ENCODE measurements around the gene SYNRG. TPM values are rescaled to one million over a fixed set of nuclear protein-coding genes. Genes with fewer than 3 reads are reported as not detected.

SYNRG gene
- total RNA-seq, 1 donor, result 23.9 TPM

DNA sequence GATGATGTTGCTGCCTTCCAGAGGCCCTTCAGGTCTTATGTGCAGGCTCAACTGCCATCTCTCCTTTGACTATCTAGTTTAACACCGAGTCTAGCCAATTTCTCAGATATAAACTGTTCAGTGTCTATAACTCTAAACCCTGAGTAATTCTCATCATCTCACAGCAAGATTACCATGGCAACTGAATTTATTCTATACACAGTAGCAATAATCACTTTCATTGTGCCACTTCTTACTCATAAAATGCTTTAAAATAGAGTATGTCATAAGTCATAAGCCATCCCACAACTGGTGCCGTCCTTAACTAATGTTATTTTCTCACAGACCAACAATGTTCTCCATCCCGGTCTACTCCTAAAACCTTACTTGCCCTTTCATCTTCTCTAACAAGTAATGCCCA, 45.0 kb downstream of the SYNRG start:
- no peaks in the 10 kb centered on the region for H3K27me3 ChIP-seq (ENCODE audit: insufficient read depth, low read length)
- H3K4me1 ChIP-seq (ENCODE audit: insufficient read depth, low read length), result no peaks in the 10 kb centered on the region
- peak overlapping the region; percentile 20 for H3K27ac ChIP-seq (ENCODE audit: low read depth, low read length)
- no peak overlapping the region for H2AFZ ChIP-seq (ENCODE audit: low read length)
- no peaks in the 10 kb centered on the region for H3K79me2 ChIP-seq (ENCODE audit: insufficient read depth, low read length)
- H3K36me3 ChIP-seq (ENCODE audit: insufficient read depth, low read length), result peaks cover 28% of the 10 kb centered on the region
- H4K20me1 ChIP-seq (ENCODE audit: insufficient read depth, low read length), result no peaks in the 10 kb centered on the region
- no peaks in the 10 kb centered on the region for H3K9me3 ChIP-seq (ENCODE audit: low read depth, low read length)
- TF ChIP-seq, protein P1, sequence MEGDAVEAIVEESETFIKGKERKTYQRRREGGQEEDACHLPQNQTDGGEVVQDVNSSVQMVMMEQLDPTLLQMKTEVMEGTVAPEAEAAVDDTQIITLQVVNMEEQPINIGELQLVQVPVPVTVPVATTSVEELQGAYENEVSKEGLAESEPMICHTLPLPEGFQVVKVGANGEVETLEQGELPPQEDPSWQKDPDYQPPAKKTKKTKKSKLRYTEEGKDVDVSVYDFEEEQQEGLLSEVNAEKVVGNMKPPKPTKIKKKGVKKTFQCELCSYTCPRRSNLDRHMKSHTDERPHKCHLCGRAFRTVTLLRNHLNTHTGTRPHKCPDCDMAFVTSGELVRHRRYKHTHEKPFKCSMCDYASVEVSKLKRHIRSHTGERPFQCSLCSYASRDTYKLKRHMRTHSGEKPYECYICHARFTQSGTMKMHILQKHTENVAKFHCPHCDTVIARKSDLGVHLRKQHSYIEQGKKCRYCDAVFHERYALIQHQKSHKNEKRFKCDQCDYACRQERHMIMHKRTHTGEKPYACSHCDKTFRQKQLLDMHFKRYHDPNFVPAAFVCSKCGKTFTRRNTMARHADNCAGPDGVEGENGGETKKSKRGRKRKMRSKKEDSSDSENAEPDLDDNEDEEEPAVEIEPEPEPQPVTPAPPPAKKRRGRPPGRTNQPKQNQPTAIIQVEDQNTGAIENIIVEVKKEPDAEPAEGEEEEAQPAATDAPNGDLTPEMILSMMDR (IDR thresholded peaks at IDR 0.05; ENCODE audit: extremely low read depth, low read depth, low read length), result no peak
- no peak overlapping the region for H3K4me2 ChIP-seq (ENCODE audit: insufficient read depth, low read length)
- DNase-seq (ENCODE audit: insufficient read length, low spot score, missing footprints), result no peak
- H3K4me3 ChIP-seq (ENCODE audit: insufficient read depth, low read length), result no peak overlapping the region

DNA sequence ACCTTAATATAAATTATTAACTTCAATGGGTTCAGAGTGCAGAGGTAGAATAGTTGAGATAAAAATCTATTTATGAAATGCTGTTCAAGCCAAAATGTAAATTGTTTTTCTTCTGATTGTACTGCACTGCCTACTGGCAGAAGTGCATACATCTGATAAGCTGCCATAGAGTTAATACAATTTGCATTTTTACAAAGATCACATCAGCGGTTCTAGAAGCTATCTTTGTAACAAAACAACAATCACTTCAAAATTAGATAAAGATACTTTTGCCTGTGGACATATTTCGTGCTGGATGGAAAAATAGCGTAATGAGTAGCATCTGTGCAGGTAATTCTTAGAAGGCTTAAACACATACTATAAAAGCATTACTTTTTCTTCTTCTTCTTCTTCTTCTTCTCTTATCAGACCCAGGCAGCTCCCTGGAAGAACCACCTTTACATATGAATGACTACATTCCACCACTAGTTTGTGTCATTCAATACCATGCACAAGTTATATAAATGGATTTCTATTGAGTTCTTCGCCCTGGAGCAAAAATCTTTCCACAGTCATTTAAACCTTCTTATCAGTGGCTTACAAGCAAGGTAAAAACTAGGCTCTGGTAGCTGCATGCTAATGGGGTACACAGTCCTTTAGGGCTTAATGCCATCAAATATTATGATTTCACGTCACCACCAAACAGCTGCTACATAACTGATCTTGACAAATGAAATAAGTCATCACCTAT, 47.0 kb downstream of the SYNRG start:
- H2AFZ ChIP-seq (ENCODE audit: low read length), result no peak overlapping the region
- H3K4me1 ChIP-seq (ENCODE audit: insufficient read depth, low read length), result no peaks in the 10 kb centered on the region
- H3K9me3 ChIP-seq (ENCODE audit: low read depth, low read length), result no peaks in the 10 kb centered on the region
- H3K27ac ChIP-seq (ENCODE audit: low read depth, low read length), result no peak overlapping the region
- no peak overlapping the region for H3K4me2 ChIP-seq (ENCODE audit: insufficient read depth, low read length)
- no peaks in the 10 kb centered on the region for H3K79me2 ChIP-seq (ENCODE audit: insufficient read depth, low read length)
- no peaks in the 10 kb centered on the region for H3K27me3 ChIP-seq (ENCODE audit: insufficient read depth, low read length)
- TF ChIP-seq, protein P1 (IDR thresholded peaks at IDR 0.05; ENCODE audit: extremely low read depth, low read depth, low read length), result no peak
- no peak for DNase-seq (ENCODE audit: insufficient read length, low spot score, missing footprints)
- no peaks in the 10 kb centered on the region for H4K20me1 ChIP-seq (ENCODE audit: insufficient read depth, low read length)
- peaks cover 24% of the 10 kb centered on the region for H3K36me3 ChIP-seq (ENCODE audit: insufficient read depth, low read length)
- H3K4me3 ChIP-seq (ENCODE audit: insufficient read depth, low read length), result no peak overlapping the region

DNA sequence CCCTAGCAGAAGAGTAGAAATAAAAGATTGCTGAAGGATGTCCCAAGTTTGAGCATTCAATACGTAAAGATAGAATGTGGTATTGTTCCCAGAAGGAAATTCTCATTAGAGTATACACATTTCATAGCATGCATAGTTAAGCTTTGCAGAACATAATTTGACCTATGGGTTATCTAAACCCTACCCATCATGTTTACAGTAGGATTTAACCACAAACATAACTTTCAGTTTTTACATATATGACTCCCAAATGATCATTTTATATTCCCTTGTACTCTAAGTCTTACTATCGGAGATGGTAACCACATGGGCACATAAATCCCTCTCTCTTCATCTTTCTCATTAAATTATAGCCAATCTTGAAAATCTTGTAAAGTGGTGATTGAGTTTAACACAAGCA, 50.9 kb downstream of the SYNRG start:
- no peak overlapping the region for H2AFZ ChIP-seq (ENCODE audit: low read length)
- no peak for DNase-seq (ENCODE audit: insufficient read length, low spot score, missing footprints)
- peaks cover 30% of the 10 kb centered on the region for H3K36me3 ChIP-seq (ENCODE audit: insufficient read depth, low read length)
- H3K4me2 ChIP-seq (ENCODE audit: insufficient read depth, low read length), result no peak overlapping the region
- H4K20me1 ChIP-seq (ENCODE audit: insufficient read depth, low read length), result no peaks in the 10 kb centered on the region
- H3K4me1 ChIP-seq (ENCODE audit: insufficient read depth, low read length), result no peaks in the 10 kb centered on the region
- TF ChIP-seq, protein P1 (IDR thresholded peaks at IDR 0.05; ENCODE audit: extremely low read depth, low read depth, low read length), result no peak
- no peak overlapping the region for H3K27ac ChIP-seq (ENCODE audit: low read depth, low read length)
- no peaks in the 10 kb centered on the region for H3K27me3 ChIP-seq (ENCODE audit: insufficient read depth, low read length)
- no peak overlapping the region for H3K4me3 ChIP-seq (ENCODE audit: insufficient read depth, low read length)
- no peaks in the 10 kb centered on the region for H3K79me2 ChIP-seq (ENCODE audit: insufficient read depth, low read length)
- no peaks in the 10 kb centered on the region for H3K9me3 ChIP-seq (ENCODE audit: low read depth, low read length)

DNA sequence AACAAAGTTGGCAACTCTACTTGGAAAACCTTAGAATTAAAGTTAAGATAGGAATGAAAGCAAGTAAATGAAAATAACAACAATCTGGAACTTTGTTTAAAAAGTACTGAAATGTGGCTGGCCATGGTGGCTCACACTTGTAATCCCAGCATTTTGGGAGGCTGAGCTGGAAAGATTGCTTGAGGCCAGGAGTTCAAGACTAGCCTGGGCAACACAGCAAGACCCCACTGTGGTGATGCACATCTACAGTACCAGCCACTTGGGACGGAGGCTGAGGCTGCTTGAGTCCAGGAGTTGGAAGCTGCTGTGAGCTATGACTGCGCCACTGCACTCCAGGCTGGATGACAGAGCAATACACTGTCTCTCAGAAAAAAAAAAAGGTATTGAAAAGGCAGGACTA, 51.7 kb downstream of the SYNRG start:
- Histone ChIP-seq H3K36me3 (ENCODE audit: insufficient read depth, low read length) (peaks cover 36% of the 10 kb centered on the region), H2AFZ (ENCODE audit: low read length) (no peak overlapping the region), H3K27ac (ENCODE audit: low read depth, low read length) (no peak overlapping the region), H4K20me1 (ENCODE audit: insufficient read depth, low read length) (no peaks in the 10 kb centered on the region), H3K79me2 (ENCODE audit: insufficient read depth, low read length) (peaks cover 5% of the 10 kb centered on the region), H3K9me3 (ENCODE audit: low read depth, low read length) (no peaks in the 10 kb centered on the region), H3K27me3 (ENCODE audit: insufficient read depth, low read length) (no peaks in the 10 kb centered on the region), H3K4me2 (ENCODE audit: insufficient read depth, low read length) (no peak overlapping the region), H3K4me3 (ENCODE audit: insufficient read depth, low read length) (no peak overlapping the region), H3K4me1 (ENCODE audit: insufficient read depth, low read length) (no peaks in the 10 kb centered on the region)
- TF ChIP-seq, protein P1 (IDR thresholded peaks at IDR 0.05; ENCODE audit: extremely low read depth, low read depth, low read length), result no peak
- no peak for DNase-seq (ENCODE audit: insufficient read length, low spot score, missing footprints)

Measured in osteoblast (primary cell).